ENCODE data around the gene TRIM65.

The TRIM65 gene

DNA sequence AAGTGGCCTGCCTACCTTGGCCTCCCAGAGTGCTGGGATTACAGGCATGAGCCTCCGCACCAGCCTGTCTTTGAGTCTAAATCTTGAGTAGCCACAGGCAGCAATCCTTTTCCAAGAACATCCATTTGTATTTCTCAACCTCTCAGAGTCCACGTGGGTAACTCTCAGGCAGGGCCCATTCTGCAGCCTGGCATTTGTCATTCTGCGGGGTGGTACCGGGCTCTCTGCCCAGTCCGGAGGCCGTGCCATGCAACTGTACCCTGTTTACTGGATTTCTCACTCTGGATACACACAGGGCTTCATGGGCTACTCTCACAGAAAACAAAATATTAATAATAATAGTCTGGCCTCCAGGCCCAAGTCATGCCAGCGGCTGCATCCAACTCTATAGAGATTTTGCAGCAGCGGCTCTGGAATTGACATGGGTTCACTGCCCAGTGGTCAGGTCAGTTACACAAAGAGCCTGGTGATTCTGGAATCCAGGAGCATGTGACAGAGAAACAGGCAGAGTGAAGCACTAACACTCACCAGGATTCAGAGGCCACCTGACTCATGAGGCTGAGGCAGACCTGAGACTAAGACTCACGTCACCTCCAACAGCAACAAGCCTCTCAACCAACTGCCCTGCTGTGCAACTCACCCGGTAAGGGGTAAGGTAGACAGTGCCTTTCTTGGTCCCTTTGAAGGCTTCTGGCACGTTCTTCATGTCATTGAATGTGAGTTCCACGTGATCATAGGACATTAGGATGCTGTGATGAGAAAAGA, 45.6 kb downstream of the TRIM65 start:
- no peak for DNase-seq

DNA sequence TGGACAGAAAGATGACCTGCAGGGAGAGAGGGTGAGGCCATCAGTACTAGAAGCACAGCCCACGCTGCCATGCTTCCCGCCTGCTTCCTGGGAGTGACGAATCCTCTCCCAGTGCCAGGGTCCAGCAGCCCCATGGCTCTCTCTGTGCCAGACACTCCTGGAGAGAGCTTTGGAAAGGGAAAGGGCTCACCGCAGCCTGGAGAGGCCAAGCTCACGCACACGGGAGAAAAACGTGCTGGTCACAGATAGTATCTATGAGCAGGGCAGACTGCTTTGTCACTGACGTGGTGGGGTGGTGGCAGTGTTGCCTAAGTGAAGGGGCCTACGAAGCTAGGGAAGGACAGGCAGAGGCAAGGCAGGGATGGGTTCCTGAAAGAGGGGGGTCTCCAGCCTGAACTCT, 47.0 kb downstream of the TRIM65 start:
- no peak for DNase-seq

DNA sequence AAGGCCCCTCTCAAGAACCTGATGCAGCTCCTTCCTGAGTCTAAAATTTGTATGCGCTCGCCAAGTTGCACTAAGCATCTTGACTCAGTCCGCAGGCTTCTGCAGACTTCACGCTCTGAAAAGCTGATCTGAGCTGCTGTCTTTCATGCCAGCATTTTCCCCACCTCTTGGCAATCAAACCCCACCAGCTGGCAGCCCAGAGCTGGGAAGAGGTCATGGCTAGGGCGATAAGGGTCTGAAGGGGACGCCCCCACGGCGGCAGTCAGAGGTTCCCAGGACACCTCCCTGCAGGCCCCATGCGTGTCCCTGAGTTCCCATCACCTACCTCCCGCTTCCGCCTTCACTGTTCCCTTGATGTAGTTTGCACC, 47.5 kb downstream of the TRIM65 start:
- no peak for DNase-seq

DNA sequence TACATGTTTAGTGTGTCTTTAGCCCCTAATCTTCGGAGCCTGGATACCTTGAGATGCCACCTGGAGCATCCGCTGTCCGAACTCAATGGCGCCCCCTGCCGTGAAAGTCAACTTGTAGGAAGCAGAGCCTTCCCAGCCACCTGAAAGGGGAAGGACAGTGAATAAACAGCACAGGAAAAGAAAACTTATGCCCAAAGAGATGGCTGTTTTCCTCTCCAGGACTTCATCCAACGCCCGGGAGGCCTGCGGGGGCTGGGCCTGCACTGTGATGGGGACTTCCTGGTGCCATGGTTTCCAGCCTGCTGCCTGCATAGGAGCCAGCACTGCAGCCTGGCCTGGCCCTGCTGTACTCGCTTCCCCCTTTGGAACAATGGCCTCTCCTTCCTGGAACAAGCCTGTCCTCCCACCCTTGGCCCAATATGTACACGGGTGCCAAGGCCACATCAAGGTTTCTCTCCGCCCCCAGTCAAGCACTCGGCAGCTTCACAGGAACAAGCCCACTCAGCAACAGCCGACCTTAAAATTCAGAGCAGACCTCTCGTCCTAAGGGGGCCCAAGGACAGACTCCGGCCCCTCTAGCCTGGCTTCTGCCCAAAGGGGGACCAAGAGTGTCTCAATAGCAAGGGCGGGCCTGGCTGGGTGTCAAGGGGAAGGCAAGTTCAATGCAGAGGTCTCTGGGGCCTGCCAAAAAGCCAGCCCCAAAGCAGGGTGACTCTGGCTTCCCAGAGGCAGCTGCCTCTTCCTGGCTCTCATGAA, 48.0 kb downstream of the TRIM65 start:
- peak; percentile 16 for DNase-seq

DNA sequence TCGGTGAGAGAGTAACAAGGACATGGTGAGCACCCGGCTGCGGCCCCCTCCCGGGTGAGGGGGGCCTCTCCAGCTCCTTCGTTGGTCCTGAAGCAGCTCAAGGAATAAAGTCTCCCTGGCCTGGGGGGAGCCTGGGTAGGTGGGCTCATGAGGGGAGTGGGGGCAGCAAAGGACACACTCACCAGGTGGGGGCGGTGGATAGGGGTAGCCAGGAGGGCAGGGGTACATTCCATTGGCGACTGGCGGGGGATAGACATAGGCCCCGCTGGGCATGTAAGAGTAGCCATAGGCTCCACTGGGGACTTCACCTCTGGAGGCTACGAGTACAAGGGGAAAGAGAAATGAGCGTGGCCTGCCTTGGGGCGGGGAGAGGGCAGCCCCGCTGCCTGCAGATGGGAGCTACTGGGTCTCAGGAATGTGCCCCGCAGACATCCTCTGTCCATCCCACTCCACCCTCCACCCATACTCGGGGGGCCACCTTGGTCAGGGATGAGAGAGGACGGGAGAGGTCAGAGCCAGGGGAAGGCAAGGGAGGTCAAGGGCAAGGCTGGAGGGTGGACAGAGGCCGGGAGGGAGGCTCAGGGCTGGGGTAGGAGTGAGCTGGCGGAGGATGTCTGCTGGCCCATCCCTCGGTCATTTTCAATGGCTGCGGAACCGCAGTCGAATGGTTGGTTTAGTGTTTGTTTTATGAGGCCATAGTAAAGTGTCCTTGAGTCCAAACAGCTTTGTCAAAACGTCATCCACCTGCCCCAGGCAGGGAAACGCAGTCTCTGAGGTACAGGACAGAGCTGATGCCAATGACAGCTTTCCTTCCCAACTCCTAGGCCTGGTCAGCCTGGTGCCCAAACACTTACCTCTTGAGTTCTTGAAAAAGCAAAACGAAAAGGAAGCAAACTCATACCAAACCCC, 48.9 kb downstream of the TRIM65 start:
- no peak for DNase-seq

DNA sequence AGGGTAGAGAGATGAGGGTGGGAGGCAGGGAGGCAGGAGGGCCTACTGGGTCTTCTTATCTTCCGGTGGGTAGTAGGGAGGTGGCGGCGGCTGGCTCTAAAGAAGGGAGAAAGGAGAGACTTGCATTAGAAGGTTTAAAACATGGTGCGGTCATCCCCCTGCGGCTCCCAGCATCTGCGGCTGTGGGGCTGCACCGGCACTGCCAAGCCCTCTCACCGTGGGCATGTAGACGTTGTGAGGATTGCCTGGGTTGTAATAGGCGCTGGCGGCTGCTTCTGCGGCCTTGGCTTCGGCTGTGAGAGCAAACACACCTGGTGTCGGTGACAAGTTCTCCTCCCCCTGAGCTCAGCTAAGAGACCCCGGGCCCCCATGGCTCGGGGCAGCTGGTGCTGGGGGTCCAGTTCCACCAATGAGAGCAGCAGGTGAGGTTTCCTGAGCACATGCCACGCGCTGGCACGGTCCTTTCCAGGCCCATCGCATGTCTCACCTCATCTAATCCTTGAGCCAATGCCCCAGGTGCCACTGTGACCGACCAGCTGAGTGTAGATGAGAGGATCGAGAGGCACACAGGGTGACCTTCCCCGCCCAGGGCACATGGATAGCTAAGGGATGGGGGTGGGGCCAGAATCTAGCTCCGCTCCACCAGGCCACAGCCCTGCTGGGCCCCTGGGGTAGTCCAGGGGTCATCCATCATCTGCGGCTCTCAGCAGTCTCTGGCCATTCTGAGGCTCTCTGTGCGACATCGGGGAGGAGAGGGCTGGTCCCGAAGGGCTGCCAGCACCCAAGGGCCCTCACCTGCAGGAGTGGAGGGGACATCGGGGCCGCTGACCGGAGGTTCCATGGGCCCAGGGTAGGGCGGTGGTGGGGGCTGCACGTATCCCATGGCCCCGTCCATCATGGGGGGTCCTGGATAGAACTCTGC, 49.8 kb downstream of the TRIM65 start:
- no peak for DNase-seq

DNA sequence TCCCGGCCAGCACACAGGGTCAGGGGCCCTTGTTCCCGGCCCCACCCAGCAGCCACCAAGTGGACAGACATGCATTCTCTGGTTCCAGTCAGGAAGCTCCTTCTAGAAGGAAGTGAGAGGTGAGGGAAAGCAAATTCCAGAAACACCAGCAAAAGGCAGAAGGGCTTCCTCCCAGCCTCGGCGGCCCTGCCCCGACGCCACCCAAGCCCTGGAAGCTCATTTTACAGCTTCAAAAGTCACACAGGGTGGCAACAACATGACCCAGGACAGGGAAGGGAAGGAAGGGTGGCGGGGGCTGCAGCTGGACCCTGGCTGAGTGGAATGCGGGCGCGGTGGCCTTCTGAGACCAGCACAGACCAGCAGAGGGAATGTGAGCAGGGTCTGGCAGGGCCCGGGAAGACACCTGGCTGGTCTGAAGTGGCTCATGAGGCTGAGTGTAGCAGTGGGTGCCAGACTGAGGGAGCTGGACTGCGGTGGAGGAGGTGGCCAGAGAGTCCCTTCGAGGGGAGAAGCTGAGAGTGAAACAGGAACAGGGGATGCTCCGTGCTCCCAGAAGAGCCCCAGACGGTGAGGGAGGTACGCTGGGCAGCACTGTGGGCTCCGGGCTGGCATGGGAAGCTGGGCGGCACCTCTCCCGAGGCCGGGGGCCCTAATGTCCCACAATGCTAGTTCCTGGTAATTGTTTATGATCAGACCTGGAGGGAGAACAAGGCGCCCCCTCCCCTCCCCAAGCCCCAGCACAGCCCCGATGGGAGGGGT, 50.6 kb downstream of the TRIM65 start:
- DNase-seq = peak; percentile 22

DNA sequence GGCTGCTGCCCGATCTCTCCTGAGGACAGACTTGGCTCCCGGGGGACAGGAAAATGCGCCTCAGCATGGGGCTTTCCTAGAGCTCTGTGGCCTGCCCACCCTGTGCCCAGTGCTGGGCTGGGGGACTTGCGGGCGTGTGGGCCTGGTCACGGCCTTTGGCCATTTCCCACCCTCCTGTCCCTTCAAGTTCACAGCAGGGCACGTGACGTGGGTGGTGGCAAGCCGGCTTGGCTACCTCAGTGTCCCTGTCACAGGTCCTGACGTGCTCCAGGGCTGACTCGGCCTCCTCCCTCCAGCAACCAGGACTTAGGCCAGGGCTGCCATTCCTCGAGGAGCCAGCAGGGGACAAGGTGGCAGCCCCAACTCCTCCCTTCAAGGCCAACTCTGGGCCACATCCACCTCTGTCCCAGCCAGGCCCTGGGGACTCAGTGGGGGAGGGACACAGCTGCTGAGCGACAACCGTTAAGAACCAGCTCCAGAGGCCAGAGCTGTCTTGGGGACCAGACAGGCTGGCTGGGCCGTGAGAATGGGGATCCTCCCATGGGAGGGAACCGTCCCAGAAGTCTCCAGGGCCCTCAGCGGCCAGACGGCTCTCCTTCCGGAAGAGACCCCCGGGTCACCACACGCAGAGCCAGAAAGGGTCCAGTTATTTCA, 51.6 kb downstream of the TRIM65 start:
- peak; percentile 97 for DNase-seq

DNA sequence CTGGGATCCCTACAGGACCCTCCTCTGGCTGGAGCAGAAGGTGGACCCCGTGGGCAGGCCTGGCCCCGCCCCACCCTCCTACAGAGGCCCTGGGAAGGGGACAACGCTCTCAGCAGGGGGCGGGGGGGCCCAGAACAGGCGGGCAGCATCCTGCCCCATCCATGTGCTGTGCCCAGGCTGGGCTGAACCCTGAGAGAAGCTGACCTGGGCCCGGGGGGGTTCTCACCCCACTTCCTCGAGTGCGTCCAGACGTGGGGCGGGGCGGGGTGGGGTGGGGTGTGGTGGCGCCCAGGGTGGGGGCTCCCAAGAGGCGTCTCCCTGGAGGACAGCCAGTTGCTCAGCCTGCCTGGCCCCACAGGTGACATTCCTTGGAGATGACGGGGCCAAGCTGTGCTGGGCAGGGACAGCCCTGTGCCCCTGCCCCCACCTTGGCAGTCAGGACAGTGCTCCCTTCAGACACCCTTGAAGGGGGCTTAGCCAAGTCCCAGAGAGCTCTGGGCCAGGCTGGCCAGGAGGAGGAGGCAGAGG, 52.2 kb downstream of the TRIM65 start:
- DNase-seq = no peak

DNA sequence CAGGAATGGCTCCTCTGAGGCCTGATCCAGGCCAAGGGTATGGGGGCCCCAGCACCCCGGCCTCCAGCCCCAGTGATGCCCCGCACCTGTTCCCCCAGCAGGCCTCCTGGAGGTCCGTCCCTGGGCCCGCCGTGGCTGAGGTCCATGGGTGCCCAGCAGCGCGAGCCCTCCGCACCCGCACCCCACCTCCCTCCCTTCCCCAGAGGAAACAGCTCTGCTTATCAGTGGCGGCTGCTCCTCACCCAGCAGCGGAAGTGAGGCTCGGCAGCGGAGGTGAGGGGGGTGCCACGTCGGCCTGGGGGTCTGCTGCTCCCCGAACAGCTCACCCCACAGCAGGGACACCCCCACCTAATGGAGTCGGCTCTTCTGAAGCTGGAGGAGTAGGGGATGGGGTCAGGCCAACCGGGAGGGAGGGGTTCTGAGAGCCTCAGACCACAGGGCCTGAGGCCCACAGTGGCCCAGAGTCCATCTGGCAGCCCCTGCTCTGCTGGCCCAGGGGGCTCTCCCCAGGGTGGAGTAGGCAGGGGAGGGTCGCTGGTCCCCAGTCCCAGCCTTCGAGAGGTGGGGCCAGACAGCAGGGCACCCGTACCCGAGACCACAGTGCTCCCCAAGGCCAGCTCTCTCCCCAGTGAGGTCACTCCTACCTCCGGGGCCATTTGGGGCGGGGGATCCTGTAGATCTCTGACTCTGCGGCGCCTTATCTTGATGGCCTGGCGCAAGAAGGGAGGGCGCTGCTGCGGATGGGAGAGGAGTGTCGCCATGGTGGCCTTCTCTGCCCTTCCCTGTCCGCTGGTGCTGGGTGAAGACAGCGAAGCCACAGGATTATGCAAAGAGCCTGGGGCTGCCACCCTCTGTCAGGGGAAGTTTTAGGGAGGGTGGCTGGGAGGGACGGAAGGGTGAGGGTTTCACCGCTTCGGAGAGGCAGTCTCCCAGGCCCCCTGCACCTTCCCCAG, 52.9 kb downstream of the TRIM65 start, which contains the start of gene UNC13D:
Gene UNC13D, minus strand, starts transcription at position 828 of the 953 bp plus-strand sequence. Its CDS starts 67 bp downstream, at position 761.
- DNase-seq = peak; percentile 70

DNA sequence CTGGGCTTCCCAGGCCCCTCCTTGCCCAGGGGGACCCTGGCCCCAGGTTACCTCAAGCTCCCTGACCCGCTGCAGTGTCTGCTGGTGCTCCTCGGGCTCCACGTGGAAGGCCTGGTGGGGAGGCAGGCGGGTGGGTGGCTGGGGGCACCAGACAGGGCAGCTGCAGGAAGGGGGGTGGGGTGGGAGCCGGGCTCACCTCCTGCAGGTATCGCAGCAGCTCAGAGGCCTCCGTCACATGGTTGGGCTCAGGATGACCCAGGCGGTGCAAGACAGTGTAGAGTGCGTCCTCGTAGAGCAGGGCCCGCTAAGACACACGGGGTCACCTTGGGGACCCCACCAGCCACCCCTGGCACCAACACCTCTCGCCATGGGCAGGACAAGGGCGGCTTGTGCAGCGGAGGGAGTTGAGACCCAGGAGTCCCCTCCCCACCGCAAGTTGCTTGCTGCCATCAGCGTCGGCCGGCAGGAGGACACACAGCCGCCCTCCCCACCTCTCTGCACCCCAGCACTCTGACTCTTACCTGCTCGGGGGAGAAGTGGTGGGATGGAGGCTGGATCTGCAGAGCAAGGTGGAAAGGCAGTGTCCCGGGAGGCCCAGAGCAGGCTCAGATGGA, 53.7 kb downstream of the TRIM65 start:
- DNase-seq = no peak

DNA sequence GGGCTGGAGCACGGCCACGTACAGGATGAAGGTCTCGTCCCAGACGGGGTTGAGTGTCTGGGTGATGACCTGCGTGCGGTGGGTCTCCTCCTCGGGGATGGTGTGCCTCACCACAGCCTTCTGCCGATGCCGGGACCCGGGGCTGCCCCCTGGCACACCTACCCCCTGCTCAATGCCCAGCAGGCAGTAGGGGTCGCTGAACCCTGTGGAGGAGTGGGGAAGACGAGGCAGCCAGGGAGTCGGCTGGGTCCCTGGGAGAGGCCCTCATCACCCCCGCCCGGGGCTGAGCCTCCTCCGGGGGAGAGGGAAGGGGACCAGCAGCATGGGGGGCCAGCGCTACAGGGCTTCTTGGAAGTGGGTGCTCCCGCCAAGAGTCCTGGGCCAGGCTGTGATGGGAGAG, 54.3 kb downstream of the TRIM65 start:
- no peak for DNase-seq

DNA sequence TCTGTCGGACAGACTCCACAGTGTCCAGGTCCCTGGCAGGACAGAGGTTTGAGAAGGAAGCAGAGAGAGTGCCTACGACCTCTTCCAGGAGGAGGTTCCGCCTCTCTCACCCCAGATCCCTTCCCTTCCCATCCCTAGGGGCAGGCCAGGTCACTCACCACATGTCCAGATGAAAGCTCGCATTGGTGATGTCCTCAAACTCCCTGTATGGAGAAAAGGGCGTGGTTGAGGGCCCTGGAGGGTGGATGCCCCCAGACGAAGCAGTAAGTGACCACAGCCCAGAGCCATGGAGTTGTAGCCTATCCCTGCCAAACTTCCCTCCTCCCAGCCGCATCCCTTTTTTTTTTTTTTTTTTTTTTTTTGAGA, 56.0 kb downstream of the TRIM65 start:
- no peak for DNase-seq

DNA sequence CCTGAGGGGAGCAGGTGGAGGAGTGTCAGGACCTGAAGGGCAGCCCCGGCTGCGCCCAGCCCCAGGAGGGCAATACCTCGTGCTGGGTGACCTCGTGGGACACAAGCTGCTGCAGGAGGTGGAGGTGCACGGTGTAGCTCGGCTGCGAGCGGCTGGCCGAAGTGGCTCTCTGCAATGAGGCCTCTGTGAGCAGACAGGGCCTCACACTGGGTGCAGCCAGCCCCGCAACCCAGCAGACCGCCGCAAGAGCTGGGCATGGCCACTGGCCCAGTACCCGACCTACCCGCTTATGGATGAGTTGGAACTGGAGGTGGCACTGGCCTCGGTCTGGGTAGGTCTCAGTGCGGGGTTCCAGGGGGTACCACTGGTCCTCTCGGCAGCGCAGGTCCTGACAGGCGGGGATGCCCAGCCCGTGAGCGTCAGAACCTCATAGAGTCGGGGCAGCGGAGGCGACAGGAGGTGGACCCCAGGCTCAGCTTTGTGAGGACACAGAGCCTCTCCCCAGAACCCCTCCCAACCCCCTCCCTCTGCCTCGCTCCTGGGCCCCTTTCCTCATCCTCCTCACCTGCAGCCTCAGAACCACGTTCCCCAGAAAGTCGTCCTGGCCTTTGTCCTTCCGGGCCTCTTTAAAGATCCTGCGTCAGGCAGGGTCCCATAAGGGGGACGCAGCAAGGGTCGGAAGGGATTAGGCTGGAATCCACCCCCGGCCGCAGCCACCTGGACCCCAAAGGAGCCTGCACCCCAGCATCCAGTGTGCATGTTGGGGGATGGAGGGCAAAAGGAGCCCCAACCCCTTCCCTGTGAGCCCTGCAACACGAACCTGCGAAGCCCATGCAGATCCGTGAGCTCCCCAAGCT, 56.6 kb downstream of the TRIM65 start:
- DNase-seq = no peak

All from MV-4-11 (cell line).